HG02938 (cell line): ENCODE data around the gene KSR2.

Experiments used
- ATAC-seq: cut with Tn5 transposase; IDR thresholded peaks from one replicate; pipeline ENCODE4 v1.9.1; 2021; ENCODE audit warnings: mild to moderate bottlenecking, moderate library complexity; ENCODE audit not compliant: unreplicated experiment

The KSR2 gene

DNA sequence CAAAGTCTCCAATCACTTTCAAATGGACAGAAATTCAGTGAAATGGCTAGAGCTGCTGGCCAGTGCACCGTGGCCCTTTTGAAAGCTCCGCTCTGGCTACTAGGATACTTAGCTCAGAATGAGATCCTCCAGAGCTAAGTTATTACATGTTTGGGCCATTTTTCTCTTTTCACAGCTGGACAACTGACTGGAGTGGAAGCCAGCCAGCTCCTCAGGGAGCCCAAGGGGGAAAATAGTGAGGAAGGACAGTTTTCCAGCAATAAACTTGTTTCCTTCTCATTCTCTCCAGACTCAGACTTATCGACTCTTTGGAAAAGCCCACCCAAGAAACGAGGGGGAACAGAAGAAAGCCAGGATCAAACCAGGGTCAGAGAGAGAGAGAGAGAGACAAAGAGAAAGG, 266.0 kb downstream of the KSR2 start:
- ATAC-seq, result no peak

GRCh38 chr12:117699575-117699974, 269.2 kb downstream of the KSR2 start:
- ATAC-seq, result no peak

- no peak for ATAC-seq
Measured at GRCh38 chr12:117699118-117699517, 269.7 kb downstream of the KSR2 start.

DNA sequence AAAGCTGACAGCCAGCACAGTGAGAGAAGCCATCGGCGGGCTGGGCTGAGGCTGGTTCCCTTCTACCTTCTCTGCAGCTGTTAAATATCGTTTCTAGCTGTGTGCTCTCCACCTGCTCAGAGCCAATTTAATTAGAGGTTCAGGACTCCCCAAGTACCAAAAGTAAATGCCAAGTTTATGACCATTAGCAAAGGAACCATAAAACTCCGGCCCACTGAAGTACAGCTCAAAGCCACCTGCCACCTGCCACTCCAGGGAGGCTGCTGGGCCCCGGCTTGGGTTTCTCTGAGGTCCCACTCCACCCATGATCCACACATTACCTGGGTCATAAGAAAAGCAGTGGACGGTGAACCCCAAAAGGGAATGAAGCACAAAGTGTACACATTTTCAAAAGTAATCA, 272.8 kb downstream of the KSR2 start:
- no peak for ATAC-seq

DNA sequence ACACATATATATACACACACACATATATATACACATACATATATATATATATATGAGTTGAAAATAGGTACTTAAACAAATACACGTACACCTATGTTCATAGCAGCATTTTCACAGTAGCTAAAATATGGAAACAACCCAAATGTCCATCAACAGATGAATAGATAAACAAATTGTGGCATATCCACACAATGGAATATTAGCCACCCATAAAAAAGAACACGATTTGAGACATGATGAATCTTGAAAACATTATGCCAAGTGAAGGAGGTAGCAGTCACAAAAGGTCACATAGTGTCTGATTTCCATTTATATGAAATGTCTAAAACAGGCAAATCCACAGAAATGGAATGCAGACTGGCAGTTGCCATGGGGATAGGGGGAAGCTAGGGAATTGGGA, 276.3 kb downstream of the KSR2 start:
- no peak for ATAC-seq

- no peak for ATAC-seq
Measured at GRCh38 chr12:117689857-117690256, 278.9 kb downstream of the KSR2 start.

DNA sequence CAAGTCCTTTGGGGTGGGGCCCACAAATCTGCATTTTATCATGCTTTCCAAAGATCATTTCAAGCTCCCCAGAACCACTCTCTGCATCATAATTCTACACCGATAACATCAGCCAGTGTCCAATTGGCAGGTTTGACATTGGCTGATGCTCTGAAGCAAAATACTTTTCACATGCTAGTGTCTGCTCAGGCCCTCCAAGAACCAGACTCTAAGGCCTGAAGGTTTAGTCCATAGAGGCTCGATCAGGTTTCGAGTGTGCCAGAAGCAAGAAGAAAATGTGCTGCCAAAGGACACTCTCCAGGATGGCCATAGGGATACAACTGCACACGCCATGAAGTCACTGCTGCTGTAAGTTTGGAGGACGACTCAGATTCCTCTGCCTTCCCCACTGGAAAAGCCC, 280.3 kb downstream of the KSR2 start:
- ATAC-seq, result no peak

DNA sequence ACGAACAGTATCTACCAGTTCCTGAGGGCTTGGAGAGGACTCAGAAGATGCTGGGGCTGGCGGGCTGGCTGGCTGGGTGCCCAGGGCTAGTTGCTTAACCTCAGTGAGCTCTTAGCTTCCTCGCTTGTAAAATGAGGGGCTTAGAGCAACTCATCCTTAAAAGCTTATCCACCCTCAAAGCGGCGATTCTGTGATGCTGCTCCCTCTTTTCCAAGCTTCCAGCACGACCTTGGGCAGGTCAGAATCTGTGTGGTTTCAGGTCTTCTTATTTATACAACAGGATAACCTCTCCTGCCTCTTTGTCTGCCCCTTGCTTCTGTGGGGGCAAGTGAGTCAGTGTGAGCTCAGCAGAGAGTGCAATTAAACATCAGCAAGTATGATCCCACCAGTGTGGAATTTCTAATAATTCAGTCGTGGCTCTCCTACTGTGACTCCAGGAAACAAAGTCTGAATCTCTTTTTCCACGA, 281.8 kb downstream of the KSR2 start:
- ATAC-seq, result no peak

GRCh38 chr12:117686210-117686609, 282.6 kb downstream of the KSR2 start:
- no peak for ATAC-seq

DNA sequence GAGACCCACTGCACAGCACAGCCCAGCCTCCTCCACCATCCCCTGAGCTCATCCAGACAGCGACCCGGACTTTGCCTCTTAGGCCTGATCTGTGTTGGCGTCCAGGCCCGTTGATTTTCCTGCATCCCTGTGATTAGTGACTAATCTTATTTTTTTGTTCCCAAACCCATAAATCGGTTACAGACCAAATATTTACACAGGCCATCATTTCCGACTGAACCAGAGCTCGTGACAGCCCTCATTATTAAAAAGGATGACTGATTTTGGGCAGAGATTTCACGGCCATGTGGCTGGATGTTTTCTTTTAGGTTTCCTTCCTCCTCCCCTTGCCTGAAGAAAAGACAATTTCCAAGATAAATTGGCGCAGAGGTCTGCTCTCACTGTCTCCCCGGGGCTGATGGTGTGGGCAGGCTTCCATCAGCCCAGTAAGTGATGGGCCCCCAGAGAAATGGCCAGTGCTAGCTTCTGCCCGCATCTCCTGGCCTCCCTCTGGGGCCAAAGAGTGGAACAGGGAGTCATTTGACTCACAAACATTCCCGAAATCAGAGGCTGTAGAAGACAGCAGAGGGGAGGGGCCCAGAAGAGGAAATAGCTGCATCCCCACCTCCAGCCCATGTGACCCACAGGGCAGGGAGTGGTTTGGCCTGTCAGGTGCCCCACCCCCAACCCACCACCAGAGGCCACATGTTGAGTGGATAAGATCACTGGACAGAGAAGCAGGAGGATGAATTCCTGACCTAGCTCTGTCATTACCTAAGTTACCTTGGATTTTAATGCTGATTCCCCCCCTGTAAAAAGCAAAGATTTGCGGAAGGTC, 283.5 kb downstream of the KSR2 start:
- ATAC-seq, result no peak

DNA sequence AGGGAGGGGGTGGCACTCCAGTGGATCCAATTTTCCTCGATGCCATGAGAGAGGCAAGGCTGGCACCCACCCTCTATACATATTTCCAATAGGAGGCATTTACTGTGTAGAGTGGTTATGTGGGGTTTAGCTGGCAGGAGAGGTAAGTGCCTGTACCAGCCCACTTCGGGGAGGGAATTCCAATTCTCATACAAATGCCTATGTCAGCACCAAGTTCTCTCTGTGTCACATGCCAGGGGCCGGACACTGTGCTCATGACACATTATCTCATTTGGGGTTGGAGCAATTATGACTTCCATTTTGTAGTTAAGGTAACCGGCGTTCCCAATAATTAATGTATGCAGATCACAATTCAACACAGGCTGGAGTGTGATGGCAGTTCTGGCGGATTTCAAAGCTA, 284.3 kb downstream of the KSR2 start:
- ATAC-seq, result no peak

DNA sequence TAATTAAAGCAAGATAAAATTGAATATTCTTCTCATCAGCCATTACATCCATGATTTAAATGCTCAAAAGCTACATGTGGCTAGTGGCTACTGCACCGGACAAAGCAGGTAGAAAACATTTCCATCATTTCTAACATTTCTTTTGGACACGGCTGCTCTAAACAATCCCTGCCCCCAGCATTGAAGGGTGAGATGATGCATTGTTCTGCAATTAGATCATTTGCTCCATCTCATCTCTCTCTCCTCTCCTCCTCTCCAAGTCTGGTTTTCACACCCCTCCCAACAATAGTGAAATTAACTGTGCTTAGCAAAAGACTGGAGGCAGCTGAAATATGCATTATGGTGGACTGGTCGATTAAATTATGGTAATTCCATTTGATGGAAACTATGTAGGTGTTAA, 288.5 kb downstream of the KSR2 start:
- no peak for ATAC-seq

DNA sequence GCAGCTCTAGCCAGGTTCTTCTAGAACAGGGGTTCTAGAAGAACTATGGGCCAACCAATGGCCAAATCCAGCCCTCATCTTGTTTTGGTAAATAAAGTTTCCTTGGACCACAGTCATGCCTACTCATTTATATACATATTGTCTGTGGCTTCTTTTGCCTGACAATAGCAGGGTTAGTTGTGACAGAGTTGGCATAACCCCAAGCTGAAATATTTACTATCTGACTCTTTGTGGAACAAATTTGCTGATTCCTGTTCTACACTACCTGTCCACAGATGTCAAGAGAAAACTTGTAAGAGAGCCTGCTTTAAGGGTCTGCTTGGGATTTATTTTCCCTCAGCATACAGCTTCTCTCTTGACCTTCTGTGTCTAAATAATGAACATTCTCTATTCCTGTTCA, 289.0 kb downstream of the KSR2 start:
- no peak for ATAC-seq

GRCh38 chr12:117674763-117675162, 294.0 kb downstream of the KSR2 start:
- ATAC-seq, result no peak

DNA sequence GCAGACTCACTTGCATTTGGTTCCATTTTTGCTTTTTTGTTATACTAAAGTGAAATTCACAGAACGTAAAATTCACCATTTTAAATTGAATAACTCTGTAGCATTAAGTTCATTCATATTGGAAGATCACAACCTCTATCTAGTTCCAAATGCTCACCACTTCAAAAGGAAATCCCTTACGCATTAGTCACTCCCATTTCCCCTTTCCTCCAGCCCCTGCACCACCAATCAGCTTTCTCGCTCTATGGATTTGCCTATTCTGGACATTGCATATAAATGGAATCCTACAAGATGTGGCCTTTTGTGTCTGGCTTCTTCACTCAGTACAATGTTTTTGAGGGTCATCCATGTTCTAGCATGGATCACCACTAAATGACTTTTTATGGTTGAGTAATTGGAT, 294.5 kb downstream of the KSR2 start:
- no peak for ATAC-seq

- ATAC-seq, result no peak
Measured at GRCh38 chr12:117671734-117672133, 297.1 kb downstream of the KSR2 start.

DNA sequence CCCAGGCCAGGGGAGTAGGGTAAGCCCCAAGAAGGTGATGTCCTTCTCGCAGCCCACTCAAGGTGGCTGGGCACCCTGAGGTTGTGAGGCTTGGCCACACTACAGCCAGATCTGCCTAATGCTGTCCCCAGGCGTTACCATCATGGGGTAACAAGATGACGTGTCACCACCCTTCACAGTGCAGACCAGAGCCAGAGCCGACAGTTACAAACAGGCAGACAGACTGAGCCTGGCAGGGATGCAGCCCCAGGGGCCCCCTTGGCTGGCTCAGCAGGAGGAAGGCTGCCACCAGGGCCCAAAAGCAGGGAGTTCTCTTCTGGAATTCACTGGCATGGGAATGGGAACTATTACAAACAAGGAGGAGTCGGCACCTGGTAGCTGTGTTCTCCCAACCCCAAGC, 304.6 kb downstream of the KSR2 start:
- no peak for ATAC-seq

DNA sequence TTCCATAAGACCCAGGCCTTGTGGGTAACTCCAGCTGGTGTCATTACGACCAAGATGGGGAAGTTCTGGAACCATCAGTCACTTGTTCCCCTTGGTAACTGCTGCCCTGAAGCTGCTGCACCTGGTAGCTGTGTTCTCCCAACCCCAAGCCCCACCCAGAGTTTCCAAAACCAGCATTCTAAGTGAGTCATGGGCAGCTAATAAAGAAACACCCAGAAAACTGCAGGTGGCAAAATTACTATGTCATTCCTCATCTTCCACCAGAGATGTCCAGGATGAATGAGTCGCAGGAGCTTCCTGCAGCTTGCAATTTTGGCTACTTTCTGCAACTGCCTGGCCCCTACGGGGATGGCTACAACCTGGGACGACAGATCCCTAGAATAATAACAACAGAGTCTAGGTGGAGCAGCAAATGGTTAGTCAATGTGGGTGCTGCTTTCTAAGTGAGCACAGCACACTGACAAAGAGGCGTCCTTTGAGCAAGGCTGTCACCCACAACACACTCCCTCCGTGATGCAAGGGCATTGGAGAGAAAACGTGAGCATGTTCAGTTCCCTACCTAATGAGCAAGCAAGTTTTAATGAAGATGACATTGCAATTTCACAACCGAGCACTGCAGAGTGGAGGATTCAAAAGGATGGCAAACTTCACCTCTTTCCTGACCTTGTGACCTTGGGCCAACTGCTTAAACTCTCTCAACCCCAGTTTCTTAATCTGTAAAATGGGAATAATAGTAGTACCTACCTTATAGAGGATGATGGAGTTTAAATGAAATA, 306.0 kb downstream of the KSR2 start:
- ATAC-seq, result no peak

- ATAC-seq, result no peak
Measured at GRCh38 chr12:117662220-117662619, 306.6 kb downstream of the KSR2 start.

DNA sequence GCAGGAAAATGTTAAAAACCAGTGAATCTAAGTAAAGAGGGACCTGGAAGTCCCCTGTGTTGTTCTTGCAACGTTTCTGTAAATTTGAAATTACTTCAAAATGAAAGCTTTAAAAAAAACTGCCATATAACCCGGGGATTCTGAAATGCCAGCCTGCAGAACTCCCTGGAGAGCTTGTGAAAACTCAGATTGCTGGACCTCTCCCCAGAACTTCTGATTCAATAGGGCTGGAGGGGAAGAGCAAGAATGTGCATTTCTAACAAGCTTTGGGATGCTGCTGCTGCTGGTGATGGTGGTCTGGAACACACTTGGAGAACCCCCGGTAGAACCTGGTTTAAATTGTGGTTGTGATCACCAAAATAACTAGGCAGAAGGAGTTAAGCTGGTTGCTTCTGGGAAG, 307.3 kb downstream of the KSR2 start:
- ATAC-seq, result no peak

DNA sequence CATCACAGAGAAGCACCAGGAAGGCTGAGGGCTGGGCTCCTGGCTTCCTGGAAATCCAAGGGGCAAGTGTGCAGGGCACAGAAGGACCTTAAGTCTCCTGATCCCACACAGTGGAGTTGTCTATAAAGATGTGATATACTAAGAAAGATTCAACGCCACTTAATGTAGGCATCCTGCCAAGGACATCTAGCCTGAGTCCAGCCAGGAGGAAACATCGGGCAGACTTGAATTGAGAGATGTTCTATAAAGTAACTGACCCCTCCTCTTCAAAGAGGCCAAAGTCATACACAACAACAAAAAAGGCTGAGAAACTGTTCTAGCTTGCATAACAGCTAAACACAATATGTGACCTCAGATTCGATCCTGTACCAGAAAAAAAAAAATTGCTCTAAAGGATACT, 307.9 kb downstream of the KSR2 start:
- no peak for ATAC-seq

DNA sequence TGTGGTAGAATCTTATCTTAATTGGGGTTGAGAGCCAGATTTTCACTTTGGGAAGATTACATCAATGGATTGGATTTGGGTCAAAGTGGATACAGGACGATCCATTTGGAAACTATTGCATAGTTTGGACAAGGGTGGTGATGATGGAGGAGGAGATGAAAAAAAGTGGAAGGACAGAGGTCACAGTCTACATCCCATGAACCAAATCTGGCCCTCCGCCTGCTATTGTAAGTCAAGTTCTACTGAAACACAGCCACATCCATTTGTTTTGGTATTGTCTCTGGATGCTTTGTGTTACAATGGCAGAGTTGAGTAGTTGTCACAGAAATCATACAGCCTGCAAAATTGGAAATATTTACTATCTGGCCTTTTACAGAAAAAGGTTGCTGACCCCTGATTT, 310.6 kb downstream of the KSR2 start:
- no peak for ATAC-seq
